Neural progenitor cell (in vitro differentiated cells): Measurements from ENCODE around the gene SLC24A2. TPM values are rescaled to one million over a fixed set of nuclear protein-coding genes. Genes with fewer than 3 reads are reported as not detected.

ENCODE experiments used
- DNase-seq: peaks from one replicate; pipeline ENCODE4 v3.0.0-alpha.2; 2016; ENCODE audit warnings: low spot score
- H2AFZ ChIP-seq: fragments of 200-600 bp; sonication (generic); replicated peaks from 2 replicates; pipeline ENCODE4 v1.6.1; 2016; ENCODE audit warnings: antibody characterized with exemption
- H3F3A ChIP-seq: fragments of 200-600 bp; sonication (generic); 2 replicates; pipeline ENCODE4 v1.6.1; 2016; ENCODE audit warnings: antibody characterized with exemption, low read depth
- H3K27ac ChIP-seq: fragments of 200-600 bp; sonication (generic); 2 replicates; pipeline ENCODE4 v1.5.1; 2016; ENCODE audit warnings: mild to moderate bottlenecking
- H3K27me3 ChIP-seq: fragments of 200-600 bp; sonication (generic); 2 replicates; pipeline ENCODE4 v1.6.1; 2016; ENCODE audit warnings: mild to moderate bottlenecking, moderate library complexity
- H3K36me3 ChIP-seq: fragments of 200-600 bp; sonication (generic); 2 replicates; pipeline ENCODE4 v1.5.1; 2016
- H3K4me1 ChIP-seq: fragments of 200-600 bp; sonication (generic); 2 replicates; pipeline ENCODE4 v1.6.1; 2016; ENCODE audit warnings: mixed run types
- H3K4me2 ChIP-seq: fragments of 200-600 bp; sonication (generic); 2 replicates; pipeline ENCODE4 v1.6.1; 2016
- H3K4me3 ChIP-seq: fragments of 200-600 bp; sonication (generic); 2 replicates; pipeline ENCODE4 v1.5.1; 2016
- H3K79me2 ChIP-seq: fragments of 200-600 bp; sonication (generic); 2 replicates; pipeline ENCODE4 v1.6.1; 2016; ENCODE audit warnings: low read depth
- H3K9ac ChIP-seq: fragments of 200-600 bp; sonication (generic); 2 replicates; pipeline ENCODE4 v1.6.1; 2016
- H3K9me3 ChIP-seq: fragments of 200-600 bp; sonication (generic); 2 replicates; pipeline ENCODE4 v1.5.1; 2016; ENCODE audit warnings: low read depth
- H4K20me1 ChIP-seq: fragments of 200-600 bp; sonication (generic); 2 replicates; pipeline ENCODE4 v1.6.1; 2016; ENCODE audit warnings: low read depth
- H3K27ac Mint-ChIP-seq: 3 replicates; pipeline ENCODE4 v1.8.0; 2021; ENCODE audit warnings: mixed read lengths
- H3K27me3 Mint-ChIP-seq: 2 replicates; pipeline ENCODE4 v1.8.0; 2022; ENCODE audit warnings: low read depth, mild to moderate bottlenecking, inconsistent platforms, moderate library complexity, mixed read lengths; ENCODE audit not compliant: insufficient read depth
- H3K36me3 Mint-ChIP-seq: 3 replicates; pipeline ENCODE4 v1.8.0; 2021; ENCODE audit warnings: mixed read lengths
- H3K4me1 Mint-ChIP-seq: 3 replicates; pipeline ENCODE4 v1.8.0; 2021; ENCODE audit warnings: mixed read lengths
- H3K4me3 Mint-ChIP-seq: 3 replicates; pipeline ENCODE4 v1.8.0; 2021; ENCODE audit warnings: mild to moderate bottlenecking, moderate library complexity, mixed read lengths
- H3K9me3 Mint-ChIP-seq: 3 replicates; pipeline ENCODE4 v1.8.0; 2020; ENCODE audit warnings: mixed read lengths
- EZH2 ChIP-seq: fragments of 200-600 bp; sonication (generic); IDR thresholded peaks from 2 replicates; pipeline ENCODE4 v1.6.1; 2017; ENCODE audit warnings: antibody characterized with exemption, mild to moderate bottlenecking, moderate library complexity
- EZH2phosphoT487 ChIP-seq: fragments of 200-600 bp; sonication (generic); IDR thresholded peaks from 2 replicates; pipeline ENCODE4 v1.6.1; 2017; ENCODE audit warnings: antibody characterized with exemption
- total RNA-seq: library from RNA; depleted of rRNA; stranded (reverse); fragments of >200 nt; gene quantifications from 2 replicates; pipeline ENCODE4 v1.2.3, GENCODE V29; 2015; ENCODE audit warnings: low replicate concordance
- TF ChIP-seq, protein P1 (sequence below): fragments of 200-600 bp; sonication (generic); IDR thresholded peaks from 2 replicates; pipeline ENCODE4 v1.5.1; 2017; ENCODE audit warnings: antibody characterized with exemption, mild to moderate bottlenecking

The SLC24A2 gene
- total RNA-seq, 1 donor from 2014 or later, result 0.43 TPM

DNA sequence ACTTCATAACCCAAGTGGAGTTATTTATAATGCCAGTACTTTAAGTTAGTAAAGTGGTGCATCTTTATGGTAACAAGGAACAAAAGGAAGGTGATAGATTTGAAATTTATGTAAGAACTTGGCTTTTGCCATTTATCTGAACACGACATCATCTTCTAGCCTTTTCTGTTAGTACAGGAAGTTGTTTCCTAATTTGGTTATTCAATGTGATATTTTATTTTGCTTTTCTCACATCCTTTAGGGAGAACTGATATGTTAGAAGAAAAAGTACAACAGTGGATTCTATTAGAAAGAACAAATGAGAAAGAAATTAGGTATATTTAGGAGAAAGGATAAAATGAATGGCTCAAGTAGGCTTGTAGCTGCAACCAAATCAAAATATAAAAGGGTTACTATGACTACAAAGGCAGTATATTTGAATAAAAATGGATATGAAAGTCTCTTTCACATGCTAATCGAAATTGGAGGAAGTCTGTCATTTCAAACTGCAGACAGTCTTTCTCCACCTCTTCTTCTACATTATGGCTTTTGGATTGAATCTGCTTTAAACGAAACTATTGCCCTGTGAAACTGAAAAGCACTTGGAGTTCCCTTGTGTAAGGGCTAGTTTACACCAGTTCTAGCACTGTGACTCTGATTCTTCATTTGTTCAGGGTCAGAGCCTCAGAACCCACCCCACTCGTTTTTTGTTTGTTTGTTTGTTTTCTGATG, 18.5 kb upstream of the SLC24A2 start:
- Histone ChIP-seq H3K4me3 (no peak overlapping the region), H3K27ac (no peak overlapping the region), H3K79me2 (no peaks in the 10 kb centered on the region), H3K27me3 (no peaks in the 10 kb centered on the region), H3K9ac (no peak overlapping the region), H3K4me2 (no peak overlapping the region), H2AFZ (peak overlapping the region; percentile 53), H4K20me1 (no peaks in the 10 kb centered on the region), H3K36me3 (no peaks in the 10 kb centered on the region), H3F3A (no peaks in the 10 kb centered on the region), H3K4me1 (peaks cover 9% of the 10 kb centered on the region), H3K9me3 (peaks cover 6% of the 10 kb centered on the region)
- Mint-ChIP-seq H3K4me1 (peaks cover 4% of the 10 kb centered on the region), H3K4me3 (no peak overlapping the region), H3K36me3 (no peaks in the 10 kb centered on the region), H3K27ac (no peak overlapping the region), H3K9me3 (no peaks in the 10 kb centered on the region), H3K27me3 (no peaks in the 10 kb centered on the region)
- no peak for TF ChIP-seq EZH2
- TF ChIP-seq, protein P1, sequence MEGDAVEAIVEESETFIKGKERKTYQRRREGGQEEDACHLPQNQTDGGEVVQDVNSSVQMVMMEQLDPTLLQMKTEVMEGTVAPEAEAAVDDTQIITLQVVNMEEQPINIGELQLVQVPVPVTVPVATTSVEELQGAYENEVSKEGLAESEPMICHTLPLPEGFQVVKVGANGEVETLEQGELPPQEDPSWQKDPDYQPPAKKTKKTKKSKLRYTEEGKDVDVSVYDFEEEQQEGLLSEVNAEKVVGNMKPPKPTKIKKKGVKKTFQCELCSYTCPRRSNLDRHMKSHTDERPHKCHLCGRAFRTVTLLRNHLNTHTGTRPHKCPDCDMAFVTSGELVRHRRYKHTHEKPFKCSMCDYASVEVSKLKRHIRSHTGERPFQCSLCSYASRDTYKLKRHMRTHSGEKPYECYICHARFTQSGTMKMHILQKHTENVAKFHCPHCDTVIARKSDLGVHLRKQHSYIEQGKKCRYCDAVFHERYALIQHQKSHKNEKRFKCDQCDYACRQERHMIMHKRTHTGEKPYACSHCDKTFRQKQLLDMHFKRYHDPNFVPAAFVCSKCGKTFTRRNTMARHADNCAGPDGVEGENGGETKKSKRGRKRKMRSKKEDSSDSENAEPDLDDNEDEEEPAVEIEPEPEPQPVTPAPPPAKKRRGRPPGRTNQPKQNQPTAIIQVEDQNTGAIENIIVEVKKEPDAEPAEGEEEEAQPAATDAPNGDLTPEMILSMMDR, result no peak
- no peak for TF ChIP-seq EZH2phosphoT487
- DNase-seq, result no peak

DNA sequence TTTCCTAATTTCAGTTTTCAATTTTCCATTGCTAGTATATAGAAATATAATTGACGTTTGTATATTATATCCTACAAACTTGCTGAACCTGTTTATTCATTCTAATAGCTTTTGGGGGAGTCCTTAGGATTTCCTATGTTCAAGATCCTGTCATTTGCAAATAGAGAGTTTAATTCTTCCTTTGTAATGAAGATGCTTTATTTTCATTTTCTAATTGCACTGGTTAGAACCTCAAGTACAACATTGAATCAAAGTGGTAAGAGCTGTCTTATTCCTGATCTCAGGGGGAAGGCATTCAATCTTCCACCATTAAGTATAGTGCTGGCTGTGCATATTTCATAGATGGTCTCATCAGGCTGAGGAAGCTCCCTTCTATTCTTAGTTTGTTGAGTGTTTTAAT, 15.6 kb upstream of the SLC24A2 start:
- Histone ChIP-seq H3F3A (peaks cover 6% of the 10 kb centered on the region), H3K4me1 (peaks cover 26% of the 10 kb centered on the region), H4K20me1 (no peaks in the 10 kb centered on the region), H3K9me3 (no peaks in the 10 kb centered on the region), H3K4me2 (no peak overlapping the region), H2AFZ (no peak overlapping the region), H3K27ac (no peak overlapping the region), H3K79me2 (no peaks in the 10 kb centered on the region), H3K27me3 (no peaks in the 10 kb centered on the region), H3K4me3 (no peak overlapping the region), H3K36me3 (no peaks in the 10 kb centered on the region), H3K9ac (no peak overlapping the region)
- Mint-ChIP-seq H3K4me3 (no peak overlapping the region), H3K27me3 (no peaks in the 10 kb centered on the region), H3K36me3 (no peaks in the 10 kb centered on the region), H3K4me1 (peaks cover 9% of the 10 kb centered on the region), H3K27ac (no peak overlapping the region), H3K9me3 (no peaks in the 10 kb centered on the region)
- no peak for DNase-seq
- no peak for TF ChIP-seq EZH2phosphoT487

DNA sequence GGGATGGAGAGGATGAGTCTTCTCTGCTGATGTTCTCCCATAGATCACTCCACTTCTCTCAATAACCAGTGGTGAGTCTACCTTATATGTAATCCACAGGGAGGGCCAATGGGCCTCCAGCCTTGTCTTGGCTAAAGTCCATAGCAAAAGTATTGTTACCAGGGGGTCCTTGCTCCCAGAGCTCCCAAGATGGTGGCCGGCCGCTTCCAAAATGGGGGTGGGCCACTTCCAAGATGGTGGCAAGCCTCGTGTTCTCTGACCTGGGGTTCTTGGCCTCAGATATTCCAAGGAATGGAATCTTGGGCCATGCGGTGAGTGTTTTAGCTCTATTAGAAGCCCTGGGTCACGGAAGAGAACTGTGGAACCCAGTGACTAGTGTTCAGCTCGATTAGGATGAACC, 12.0 kb upstream of the SLC24A2 start:
- no peak overlapping the region for H3K27ac ChIP-seq
- no peak for TF ChIP-seq EZH2phosphoT487
- TF ChIP-seq EZH2, result no peak
- TF ChIP-seq, protein P1, result no peak
- peaks cover 28% of the 10 kb centered on the region for H3K4me1 ChIP-seq
- no peaks in the 10 kb centered on the region for H4K20me1 ChIP-seq
- no peak overlapping the region for H3K4me2 ChIP-seq
- H2AFZ ChIP-seq, result peak overlapping the region; percentile 64
- no peak overlapping the region for H3K9ac ChIP-seq
- Mint-ChIP-seq H3K4me1 (peaks cover 4% of the 10 kb centered on the region), H3K36me3 (no peaks in the 10 kb centered on the region), H3K9me3 (no peaks in the 10 kb centered on the region), H3K4me3 (no peak overlapping the region), H3K27me3 (no peaks in the 10 kb centered on the region), H3K27ac (no peak overlapping the region)
- no peaks in the 10 kb centered on the region for H3K79me2 ChIP-seq
- no peaks in the 10 kb centered on the region for H3K36me3 ChIP-seq
- H3K27me3 ChIP-seq, result no peaks in the 10 kb centered on the region
- H3K9me3 ChIP-seq, result no peaks in the 10 kb centered on the region
- no peak for DNase-seq
- peaks cover 6% of the 10 kb centered on the region for H3F3A ChIP-seq
- H3K4me3 ChIP-seq, result no peak overlapping the region

DNA sequence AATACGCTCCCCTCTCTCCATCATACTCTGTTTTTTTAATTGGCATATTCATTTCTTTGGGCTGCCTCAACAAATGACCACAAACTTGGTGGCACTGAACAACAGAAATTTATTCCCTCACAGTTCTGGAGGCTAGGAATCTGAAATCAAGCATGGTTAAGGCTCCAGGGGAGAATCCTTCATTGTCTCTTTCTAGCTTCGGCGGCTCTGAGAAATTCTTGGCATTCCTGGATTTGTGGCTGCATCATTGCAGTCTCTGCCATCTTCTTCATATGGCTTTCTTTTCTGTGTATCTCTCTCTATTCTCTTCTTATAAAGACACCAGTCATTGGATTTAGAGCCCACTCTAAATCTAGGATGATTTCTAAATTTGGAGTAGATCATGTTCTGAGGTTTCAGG, 10.9 kb upstream of the SLC24A2 start:
- Histone ChIP-seq H2AFZ (no peak overlapping the region), H3K36me3 (no peaks in the 10 kb centered on the region), H3K4me3 (no peak overlapping the region), H3K27ac (peak overlapping the region; percentile 39), H3K9ac (no peak overlapping the region), H3F3A (peaks cover 6% of the 10 kb centered on the region), H4K20me1 (no peaks in the 10 kb centered on the region), H3K4me1 (peaks cover 28% of the 10 kb centered on the region), H3K27me3 (no peaks in the 10 kb centered on the region), H3K4me2 (peak overlapping the region; percentile 32), H3K9me3 (no peaks in the 10 kb centered on the region), H3K79me2 (no peaks in the 10 kb centered on the region)
- Mint-ChIP-seq H3K4me3 (no peak overlapping the region), H3K36me3 (no peaks in the 10 kb centered on the region), H3K9me3 (no peaks in the 10 kb centered on the region), H3K27ac (no peak overlapping the region), H3K4me1 (peaks cover 4% of the 10 kb centered on the region), H3K27me3 (no peaks in the 10 kb centered on the region)
- peak; percentile 77 for DNase-seq
- TF ChIP-seq EZH2phosphoT487 (no peak), EZH2 (no peak)
- TF ChIP-seq, protein P1, result no peak
